Endodermal cell (in vitro differentiated cells): ENCODE measurements around the gene EVL. TPM values are rescaled to one million over a fixed set of nuclear protein-coding genes. Genes with fewer than 3 reads are reported as not detected.

Source experiments
- DNase-seq: peaks from one replicate; pipeline ENCODE4 v3.0.0-alpha.2; 2017
- H3K27ac ChIP-seq: 2 replicates; pipeline ENCODE4 v1.5.1; 2013; ENCODE audit warnings: mild to moderate bottlenecking, low read depth, low read length, moderate library complexity
- H3K27me3 ChIP-seq: 2 replicates; pipeline ENCODE4 v1.6.1; 2013; ENCODE audit warnings: mild to moderate bottlenecking, low read length, moderate library complexity; ENCODE audit not compliant: insufficient read depth, control insufficient read depth, poor library complexity, severe bottlenecking
- H3K36me3 ChIP-seq: 2 replicates; pipeline ENCODE4 v1.7.0; 2013; ENCODE audit warnings: mild to moderate bottlenecking, low read length, moderate library complexity; ENCODE audit not compliant: control insufficient read depth, insufficient read depth
- H3K4me1 ChIP-seq: one replicate; pipeline ENCODE4 v1.7.0; 2013; ENCODE audit warnings: low read length; ENCODE audit not compliant: control insufficient read depth, insufficient read depth
- H3K4me3 ChIP-seq: 2 replicates; pipeline ENCODE4 v1.5.1; 2013; ENCODE audit warnings: mild to moderate bottlenecking, low read length, moderate library complexity
- H3K9ac ChIP-seq: 2 replicates; pipeline ENCODE4 v1.6.1; 2013; ENCODE audit warnings: mild to moderate bottlenecking, low read length, moderate library complexity; ENCODE audit not compliant: poor library complexity, severe bottlenecking; ENCODE audit errors: extremely low read depth
- H3K9me3 ChIP-seq: 2 replicates; pipeline ENCODE4 v1.6.1; 2013; ENCODE audit warnings: mild to moderate bottlenecking, low read length, moderate library complexity; ENCODE audit not compliant: control insufficient read depth
- H3K27ac Mint-ChIP-seq: 2 replicates; pipeline ENCODE4 v1.8.0; 2020; ENCODE audit warnings: mixed read lengths
- H3K27me3 Mint-ChIP-seq: 2 replicates; pipeline ENCODE4 v1.8.0; 2021; ENCODE audit warnings: mild to moderate bottlenecking, mixed read lengths; ENCODE audit not compliant: insufficient read depth
- H3K36me3 Mint-ChIP-seq: 2 replicates; pipeline ENCODE4 v1.8.0; 2020; ENCODE audit warnings: low read depth, mixed read lengths
- H3K4me1 Mint-ChIP-seq: 2 replicates; pipeline ENCODE4 v1.8.0; 2020; ENCODE audit warnings: mixed read lengths
- H3K4me3 Mint-ChIP-seq: 2 replicates; pipeline ENCODE4 v1.8.0; 2020; ENCODE audit warnings: mild to moderate bottlenecking, moderate library complexity, mixed read lengths
- H3K9me3 Mint-ChIP-seq: 2 replicates; pipeline ENCODE4 v1.8.0; 2020; ENCODE audit warnings: mild to moderate bottlenecking, mixed read lengths
- WGBS, 2 experiments: methylation state at CpG; one replicate each; pipeline versions ENCODE4 v1.1.5 to v1.1.7; 2013; ENCODE audit warnings: missing lambda C conversion rate in 2 of 2, mixed read lengths in 1 of 2; ENCODE audit not compliant: insufficient coverage in 1 of 2, insufficient read length in 1 of 2; 5-methylcytosine and 5-hydroxymethylcytosine counted together
- total RNA-seq, 2 donors: library from RNA; stranded (reverse); fragmentation: NEBNext Ultra II Directional in 1 of 2; extraction: Animal tissue kit (Norgen Biotek cat#: 25700) in 1 of 2; gene quantifications; 2 replicates in 1 of 2; 3 replicates in 1 of 2; pipeline ENCODE4 v1.2.1, GENCODE V29; 2021
- TF ChIP-seq, protein P1 (sequence below): fragments of 200-600 bp; sonication (generic); conservative IDR thresholded peaks from 2 replicates; pipeline ENCODE4 v1.5.0; 2021; ENCODE audit warnings: antibody characterized with exemption, mild to moderate bottlenecking

The EVL gene
- total RNA-seq, 2 donors from 2014 or later, result 61.1 to 71.3 TPM

DNA sequence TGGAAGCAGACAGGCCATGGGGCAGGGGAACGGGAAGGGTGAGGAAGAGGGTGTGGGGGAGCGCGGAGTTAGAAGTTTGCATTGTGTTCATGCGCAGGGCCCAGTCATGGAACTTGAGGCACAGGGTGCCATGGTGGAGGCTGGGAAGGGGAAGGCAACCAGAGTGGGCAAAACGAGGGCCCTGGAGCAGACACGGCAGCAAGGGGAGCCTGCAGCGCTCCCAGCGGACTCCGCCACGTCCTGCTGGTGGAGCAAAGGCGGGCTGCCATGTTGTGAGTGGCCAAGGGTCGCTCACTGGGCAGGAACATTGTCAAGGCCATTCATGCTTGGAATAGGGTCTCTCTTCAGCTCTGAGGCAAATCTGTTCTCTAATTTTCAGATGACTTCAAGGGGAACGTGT lies 73.7 kb downstream of the EVL start:
- TF ChIP-seq, protein P1, sequence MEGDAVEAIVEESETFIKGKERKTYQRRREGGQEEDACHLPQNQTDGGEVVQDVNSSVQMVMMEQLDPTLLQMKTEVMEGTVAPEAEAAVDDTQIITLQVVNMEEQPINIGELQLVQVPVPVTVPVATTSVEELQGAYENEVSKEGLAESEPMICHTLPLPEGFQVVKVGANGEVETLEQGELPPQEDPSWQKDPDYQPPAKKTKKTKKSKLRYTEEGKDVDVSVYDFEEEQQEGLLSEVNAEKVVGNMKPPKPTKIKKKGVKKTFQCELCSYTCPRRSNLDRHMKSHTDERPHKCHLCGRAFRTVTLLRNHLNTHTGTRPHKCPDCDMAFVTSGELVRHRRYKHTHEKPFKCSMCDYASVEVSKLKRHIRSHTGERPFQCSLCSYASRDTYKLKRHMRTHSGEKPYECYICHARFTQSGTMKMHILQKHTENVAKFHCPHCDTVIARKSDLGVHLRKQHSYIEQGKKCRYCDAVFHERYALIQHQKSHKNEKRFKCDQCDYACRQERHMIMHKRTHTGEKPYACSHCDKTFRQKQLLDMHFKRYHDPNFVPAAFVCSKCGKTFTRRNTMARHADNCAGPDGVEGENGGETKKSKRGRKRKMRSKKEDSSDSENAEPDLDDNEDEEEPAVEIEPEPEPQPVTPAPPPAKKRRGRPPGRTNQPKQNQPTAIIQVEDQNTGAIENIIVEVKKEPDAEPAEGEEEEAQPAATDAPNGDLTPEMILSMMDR, result no peak
- Histone ChIP-seq H3K4me3 (no peak overlapping the region), H3K9me3 (no peaks in the 10 kb centered on the region), H3K4me1 (peaks cover 5% of the 10 kb centered on the region), H3K9ac (no peak overlapping the region), H3K36me3 (peaks cover 6% of the 10 kb centered on the region), H3K27ac (no peak overlapping the region), H3K27me3 (no peaks in the 10 kb centered on the region)
- H3K36me3 Mint-ChIP-seq, result no peaks in the 10 kb centered on the region
- WGBS, 2 experiments, result 95 to 100% methylated on average over 12 to 13 of the region's 13 CpGs
- DNase-seq, result no peak
- peaks cover 8% of the 10 kb centered on the region for H3K4me1 Mint-ChIP-seq
- no peaks in the 10 kb centered on the region for H3K27me3 Mint-ChIP-seq
- no peak overlapping the region for H3K4me3 Mint-ChIP-seq
- no peaks in the 10 kb centered on the region for H3K9me3 Mint-ChIP-seq
- peak overlapping the region; percentile 68 for H3K27ac Mint-ChIP-seq

DNA sequence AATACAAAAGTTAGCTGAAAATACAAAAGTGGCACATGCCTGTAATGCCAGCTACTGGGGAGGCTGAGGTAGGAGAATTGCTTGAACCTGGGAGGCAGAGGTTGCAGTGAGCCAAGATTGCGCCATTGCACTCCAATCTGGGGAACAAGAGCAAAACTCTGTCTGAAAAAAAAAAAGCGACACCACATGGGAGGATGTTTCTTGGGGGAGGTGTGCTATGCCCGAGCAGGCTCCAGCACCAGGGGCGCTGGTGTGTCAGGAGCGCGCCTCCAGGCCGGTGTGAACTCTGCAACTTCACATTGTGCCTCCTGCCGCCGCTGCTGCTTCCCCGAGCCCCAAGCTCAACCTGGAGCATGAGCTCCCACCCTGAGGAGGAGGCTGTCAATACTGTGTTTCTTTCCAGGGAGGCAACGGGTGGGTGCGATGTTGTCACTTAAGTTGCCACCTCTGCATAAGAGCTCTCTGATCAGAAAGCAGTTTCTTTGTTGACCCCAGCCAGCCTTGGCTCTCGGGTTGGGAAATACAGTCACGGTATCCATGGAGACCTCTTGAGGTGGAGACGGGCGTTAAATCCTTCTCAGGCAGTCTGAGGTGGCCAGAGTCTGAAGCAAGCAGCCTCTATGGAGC lies 75.3 kb downstream of the EVL start:
- Mint-ChIP-seq H3K27me3 (no peaks in the 10 kb centered on the region), H3K4me1 (peaks cover 8% of the 10 kb centered on the region), H3K27ac (peak overlapping the region; percentile 84), H3K4me3 (no peak overlapping the region), H3K36me3 (no peaks in the 10 kb centered on the region), H3K9me3 (no peaks in the 10 kb centered on the region)
- 31 to 48% methylated on average over 14 to 16 of the region's 16 CpGs for WGBS, 2 experiments
- H3K9ac ChIP-seq, result peak overlapping the region; percentile 13
- peaks cover 5% of the 10 kb centered on the region for H3K4me1 ChIP-seq
- no peaks in the 10 kb centered on the region for H3K9me3 ChIP-seq
- H3K27ac ChIP-seq, result peak overlapping the region; percentile 63
- TF ChIP-seq, protein P1, result peak; percentile 81
- H3K4me3 ChIP-seq, result no peak overlapping the region
- peak; percentile 91 for DNase-seq
- peaks cover 3% of the 10 kb centered on the region for H3K36me3 ChIP-seq
- no peaks in the 10 kb centered on the region for H3K27me3 ChIP-seq

DNA sequence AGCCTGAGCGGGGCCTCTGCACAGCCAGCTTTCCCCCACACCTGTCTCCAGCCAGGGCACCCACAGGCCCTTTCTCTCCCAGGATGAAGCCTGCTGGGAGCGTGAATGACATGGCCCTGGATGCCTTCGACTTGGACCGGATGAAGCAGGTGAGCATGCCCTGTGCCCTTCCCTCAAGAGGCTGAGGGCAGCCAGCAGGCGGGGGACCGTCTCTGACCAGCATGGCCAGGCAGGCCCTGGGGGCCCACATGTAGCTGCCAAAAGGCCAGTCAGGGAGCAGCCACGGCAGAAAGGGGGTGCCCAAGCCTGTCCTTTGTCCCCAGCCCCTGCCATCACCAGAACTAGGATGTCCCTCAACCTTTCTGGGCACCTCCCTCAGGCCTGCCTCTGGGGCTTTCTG lies 75.9 kb downstream of the EVL start:
- Histone ChIP-seq H3K27ac (peak overlapping the region; percentile 63), H3K27me3 (no peaks in the 10 kb centered on the region), H3K4me1 (peaks cover 5% of the 10 kb centered on the region), H3K9ac (peak overlapping the region; percentile 13), H3K4me3 (no peak overlapping the region), H3K36me3 (peaks cover 3% of the 10 kb centered on the region), H3K9me3 (no peaks in the 10 kb centered on the region)
- H3K27me3 Mint-ChIP-seq, result no peaks in the 10 kb centered on the region
- TF ChIP-seq, protein P1, result no peak
- H3K4me1 Mint-ChIP-seq, result peaks cover 8% of the 10 kb centered on the region
- peak overlapping the region; percentile 84 for H3K27ac Mint-ChIP-seq
- no peak overlapping the region for H3K4me3 Mint-ChIP-seq
- H3K9me3 Mint-ChIP-seq, result no peaks in the 10 kb centered on the region
- DNase-seq, result no peak
- WGBS, 2 experiments, result 92 to 94% methylated on average over 4 to 7 of the region's 7 CpGs
- H3K36me3 Mint-ChIP-seq, result no peaks in the 10 kb centered on the region
